GM18526 (cell line): ENCODE results near the gene TBC1D3C.
"Not testable (repeated sequence)": the region's sequence is repeated elsewhere in the genome, so short reads cannot be mapped to it uniquely, and the experiment has no call there.

Experiments used
- POLR2A ChIP-seq: IDR thresholded peaks from 3 replicates; pipeline ENCODE4 v1.6.1; 2011; ENCODE audit not compliant: insufficient read length; ENCODE audit errors: extremely low read depth

The TBC1D3C gene

DNA sequence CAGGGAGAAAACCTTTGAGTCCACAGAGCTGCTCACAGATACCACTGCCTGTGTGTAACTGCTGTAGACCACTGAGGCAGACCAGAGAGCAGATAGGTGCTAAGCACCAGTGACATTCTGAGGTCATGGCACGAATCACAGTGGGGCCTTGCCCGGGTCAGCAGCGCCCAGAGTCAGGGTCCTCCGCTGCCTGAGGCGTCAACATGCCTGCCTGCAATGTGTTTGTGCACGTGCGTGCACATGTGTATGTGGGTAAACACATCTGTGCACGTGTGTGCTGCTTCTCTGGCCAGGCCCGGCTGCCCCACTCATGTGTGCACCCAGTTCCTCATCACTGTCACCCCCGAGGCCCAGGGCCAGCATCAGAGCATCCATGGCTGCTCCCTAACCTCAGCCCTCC lies at the start of gene TBC1D3C:
TBC1D3C (minus strand) TSS at position 101 of the 400 bp plus-strand sequence. CDS start 1,568 bp downstream, outside the sequence.
- not testable (repeated sequence) for TF ChIP-seq POLR2A
